DND-41 (cell line): ENCODE measurements around the gene GNAI2.

Experiments used
- ATAC-seq: fragments of 200-7000 bp; cut with Tn5 transposase; 3 replicates; pipeline ENCODE4 v1.9.1; 2021; ENCODE audit warnings: low read depth; ENCODE audit not compliant: insufficient read depth
- DNase-seq: peaks from one replicate; pipeline ENCODE4 v3.0.0-alpha.2; 2020
- H2AFZ ChIP-seq: 2 replicates; pipeline ENCODE4 v1.6.0; 2012; ENCODE audit warnings: low read depth, low read length
- H3K27ac ChIP-seq: 2 replicates; pipeline ENCODE4 v1.5.1; 2012; ENCODE audit warnings: low read length, inconsistent platforms
- H3K27me3 ChIP-seq: fragments of 200-600 bp; sonication (generic); 2 replicates; pipeline ENCODE4 v1.6.0; 2012; ENCODE audit warnings: low read length, mild to moderate bottlenecking, inconsistent platforms; ENCODE audit not compliant: insufficient read depth, poor library complexity
- H3K36me3 ChIP-seq: 2 replicates; pipeline ENCODE4 v1.5.1; 2012; ENCODE audit warnings: low read length, inconsistent platforms; ENCODE audit not compliant: insufficient read depth
- H3K4me1 ChIP-seq: 2 replicates; pipeline ENCODE4 v1.5.1; 2012; ENCODE audit warnings: mild to moderate bottlenecking, low read length; ENCODE audit not compliant: insufficient read depth
- H3K4me2 ChIP-seq: 2 replicates; pipeline ENCODE4 v1.6.0; 2012; ENCODE audit warnings: mild to moderate bottlenecking, moderate library complexity, low read length, inconsistent platforms; ENCODE audit not compliant: insufficient read depth
- H3K4me3 ChIP-seq, 2 experiments: fragments of 200-600 bp in 1 of 2; shearing (Covaris generic) in 1 of 2; 2 replicates each; pipeline ENCODE4 v1.5.1; 2012 to 2016; ENCODE audit warnings: inconsistent platforms in 2 of 2, low read length in 2 of 2, mild to moderate bottlenecking in 2 of 2, low read depth in 1 of 2, moderate library complexity in 1 of 2
- H3K79me2 ChIP-seq: 2 replicates; pipeline ENCODE4 v1.6.0; 2012; ENCODE audit warnings: low read length, inconsistent platforms; ENCODE audit not compliant: insufficient read depth
- H3K9ac ChIP-seq: 2 replicates; pipeline ENCODE4 v1.6.0; 2012; ENCODE audit warnings: low read depth, mild to moderate bottlenecking, inconsistent platforms, low read length, moderate library complexity
- H3K9me3 ChIP-seq: 2 replicates; pipeline ENCODE4 v1.5.1; 2012; ENCODE audit warnings: low read length, moderate library complexity, mild to moderate bottlenecking, inconsistent platforms; ENCODE audit not compliant: insufficient read depth, severe bottlenecking
- H4K20me1 ChIP-seq: 2 replicates; pipeline ENCODE4 v1.6.0; 2012; ENCODE audit warnings: low read length; ENCODE audit not compliant: insufficient read depth
- EZH2 ChIP-seq: IDR thresholded peaks from 3 replicates; pipeline ENCODE4 v1.6.1; 2012; ENCODE audit warnings: borderline replicate concordance, low read depth, mild to moderate bottlenecking, moderate library complexity, low read length, inconsistent platforms; ENCODE audit not compliant: severe bottlenecking
- TF ChIP-seq, protein P1 (sequence below): IDR thresholded peaks from 2 replicates; pipeline ENCODE4 v1.5.1; 2012; ENCODE audit warnings: borderline replicate concordance, low read length, moderate library complexity, mild to moderate bottlenecking; ENCODE audit not compliant: poor library complexity, severe bottlenecking; ENCODE audit errors: extremely low read depth

The GNAI2 gene

DNA sequence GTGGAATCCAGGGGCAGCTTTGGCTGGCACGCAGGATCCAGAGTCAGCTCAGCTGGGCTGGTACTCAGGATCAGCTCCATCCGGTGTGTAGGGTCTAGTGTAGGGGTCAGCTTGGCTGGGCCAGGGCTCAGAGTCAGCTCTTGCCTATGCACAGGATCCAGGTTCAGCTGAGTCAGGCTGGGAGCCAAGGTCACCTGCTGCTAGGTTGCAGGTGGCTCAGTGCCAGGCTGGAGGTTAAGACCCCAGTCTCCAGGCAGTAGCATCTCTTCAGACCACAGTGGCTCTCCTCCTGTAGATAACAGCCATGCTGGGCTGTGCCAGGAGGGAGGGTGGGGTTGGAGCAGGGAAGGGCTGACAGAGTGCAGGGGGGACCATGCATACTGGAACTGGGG is 61.4 kb downstream of the GNAI2 start:
- H3K4me1 ChIP-seq: peaks cover 40% of the 10 kb centered on the region
- no peak overlapping the region for H3K4me3 ChIP-seq
- TF ChIP-seq, protein P1, sequence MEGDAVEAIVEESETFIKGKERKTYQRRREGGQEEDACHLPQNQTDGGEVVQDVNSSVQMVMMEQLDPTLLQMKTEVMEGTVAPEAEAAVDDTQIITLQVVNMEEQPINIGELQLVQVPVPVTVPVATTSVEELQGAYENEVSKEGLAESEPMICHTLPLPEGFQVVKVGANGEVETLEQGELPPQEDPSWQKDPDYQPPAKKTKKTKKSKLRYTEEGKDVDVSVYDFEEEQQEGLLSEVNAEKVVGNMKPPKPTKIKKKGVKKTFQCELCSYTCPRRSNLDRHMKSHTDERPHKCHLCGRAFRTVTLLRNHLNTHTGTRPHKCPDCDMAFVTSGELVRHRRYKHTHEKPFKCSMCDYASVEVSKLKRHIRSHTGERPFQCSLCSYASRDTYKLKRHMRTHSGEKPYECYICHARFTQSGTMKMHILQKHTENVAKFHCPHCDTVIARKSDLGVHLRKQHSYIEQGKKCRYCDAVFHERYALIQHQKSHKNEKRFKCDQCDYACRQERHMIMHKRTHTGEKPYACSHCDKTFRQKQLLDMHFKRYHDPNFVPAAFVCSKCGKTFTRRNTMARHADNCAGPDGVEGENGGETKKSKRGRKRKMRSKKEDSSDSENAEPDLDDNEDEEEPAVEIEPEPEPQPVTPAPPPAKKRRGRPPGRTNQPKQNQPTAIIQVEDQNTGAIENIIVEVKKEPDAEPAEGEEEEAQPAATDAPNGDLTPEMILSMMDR: no peak
- no peak for TF ChIP-seq EZH2
- H2AFZ ChIP-seq: no peak overlapping the region
- peaks cover 6% of the 10 kb centered on the region; the same call in 1 of the 2 replicates for H3K36me3 ChIP-seq
- H4K20me1 ChIP-seq: peaks cover 3% of the 10 kb centered on the region; the same call in 1 of the 2 replicates
- H3K27ac ChIP-seq: no peak overlapping the region
- peak overlapping the region; percentile 100; the same call in 1 of the 2 replicates for H3K4me2 ChIP-seq
- no peaks in the 10 kb centered on the region for H3K9me3 ChIP-seq
- H3K79me2 ChIP-seq: peaks cover 7% of the 10 kb centered on the region; the same call in 1 of the 2 replicates
- ATAC-seq (no peak), DNase-seq (no peak)
- no peak overlapping the region for H3K9ac ChIP-seq
- no peaks in the 10 kb centered on the region for H3K27me3 ChIP-seq

DNA sequence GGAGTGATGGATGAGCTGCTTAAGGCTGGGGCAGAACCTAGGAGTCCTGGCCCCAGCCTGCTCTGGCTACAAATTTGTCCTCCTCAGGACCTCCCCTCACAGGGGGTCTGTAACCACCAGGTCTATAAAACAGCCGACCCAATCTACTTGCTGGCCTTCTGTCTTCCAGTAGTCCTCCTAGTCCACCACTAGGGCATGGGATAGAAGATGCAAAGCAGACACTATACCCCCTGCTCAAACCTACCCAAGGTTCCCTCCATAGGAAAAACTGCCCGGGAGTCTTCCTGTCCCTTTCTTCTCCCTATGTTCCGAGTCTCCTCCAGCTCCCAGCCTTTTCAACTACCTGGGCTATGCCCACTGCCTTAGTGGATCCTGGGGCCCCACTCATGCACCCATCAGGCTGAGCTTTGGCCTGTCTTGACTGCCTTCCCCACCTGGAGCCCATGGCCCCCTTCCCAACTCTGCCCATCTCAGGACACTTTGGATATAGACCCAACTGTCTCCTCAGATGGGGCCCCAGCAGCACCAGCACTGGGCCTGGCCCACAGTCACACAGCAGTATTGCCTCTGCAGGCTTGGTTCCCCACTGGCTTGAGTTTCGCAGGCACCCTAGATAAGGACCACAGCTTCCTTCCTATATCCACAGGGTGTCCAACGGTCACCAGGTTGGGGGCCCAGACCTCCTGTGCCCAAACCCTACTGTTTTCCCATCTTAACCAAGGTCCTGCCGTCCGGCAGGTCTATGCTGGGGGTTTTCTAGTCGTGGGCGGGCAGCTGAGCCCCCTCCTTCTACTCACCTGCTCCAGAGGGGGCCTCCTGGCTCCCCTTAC is 62.1 kb downstream of the GNAI2 start:
- peak overlapping the region; percentile 96 for H3K27ac ChIP-seq
- TF ChIP-seq, protein P1: no peak
- TF ChIP-seq EZH2: no peak
- no peaks in the 10 kb centered on the region for H3K27me3 ChIP-seq
- H4K20me1 ChIP-seq: peaks cover 3% of the 10 kb centered on the region; the same call in 1 of the 2 replicates
- DNase-seq (no peak), ATAC-seq (no peak)
- H3K9ac ChIP-seq: peak overlapping the region; percentile 92
- H3K9me3 ChIP-seq: no peaks in the 10 kb centered on the region
- H3K4me1 ChIP-seq: peaks cover 33% of the 10 kb centered on the region
- H3K4me3 ChIP-seq: peak overlapping the region; percentile 92 to 100
- H3K79me2 ChIP-seq: peaks cover 7% of the 10 kb centered on the region; the same call in 1 of the 2 replicates
- H2AFZ ChIP-seq: 0 out of 2 replicates have a peak overlapping the region, but pooled peaks have one; percentile 100
- peaks cover 6% of the 10 kb centered on the region; the same call in 1 of the 2 replicates for H3K36me3 ChIP-seq
- peak overlapping the region; percentile 100 for H3K4me2 ChIP-seq

DNA sequence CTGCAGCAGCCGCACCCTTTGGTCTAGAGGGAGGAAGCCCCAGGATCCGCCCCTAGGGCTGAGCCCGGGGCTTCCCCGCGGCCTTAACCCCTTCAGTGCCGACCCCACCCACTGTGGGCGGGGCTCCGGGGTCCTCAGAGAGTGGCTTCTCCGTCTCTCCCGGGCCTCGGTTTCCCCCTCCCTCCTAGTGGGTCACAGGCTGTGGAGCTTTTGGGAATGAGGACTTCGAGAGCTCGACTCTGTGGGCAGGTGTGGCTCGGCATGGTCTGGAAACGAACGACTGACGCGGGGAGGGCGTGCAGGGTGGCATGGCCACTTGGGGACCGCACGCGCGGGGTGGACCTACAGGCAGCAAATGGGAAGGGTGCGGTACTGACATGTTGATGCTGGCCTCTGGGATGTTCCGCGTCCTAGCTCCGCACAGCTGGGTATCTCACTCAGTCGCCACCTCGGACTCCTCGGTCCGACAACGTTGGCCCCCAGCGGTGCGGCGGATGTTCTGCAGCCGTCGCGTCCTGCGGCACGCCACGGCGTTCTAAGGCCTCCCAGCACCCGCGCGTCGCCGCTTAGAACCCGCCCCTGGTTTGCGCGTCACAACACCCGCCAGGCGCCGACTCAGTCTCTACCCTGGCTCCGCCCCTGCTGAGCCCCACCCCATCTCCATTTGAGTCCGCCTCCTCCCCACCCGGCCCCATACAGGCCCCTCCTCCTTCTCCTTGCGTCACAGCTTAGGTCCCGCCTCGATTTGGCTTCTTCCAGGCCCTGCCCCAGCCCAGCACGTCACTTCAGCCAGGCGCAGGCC is 63.0 kb downstream of the GNAI2 start, which contains the start of the genes HYAL3 and NAA80:
Gene HYAL3, minus strand, starts transcription at position 570 of the 802 bp plus-strand sequence. CDS start 3,803 bp downstream, outside the sequence.
Gene NAA80, minus strand, starts transcription at position 570 of the 802 bp plus-strand sequence. CDS start 1,942 bp downstream, outside the sequence.
- Histone ChIP-seq H3K4me3 (peak within 1 kb of the TSS; percentile 92 to 100), H3K27me3 (no peaks in the 10 kb centered on the region), H3K4me1 (peaks cover 28% of the 10 kb centered on the region), H3K79me2 (peaks cover 7% of the 10 kb centered on the region; the same call in 1 of the 2 replicates), H4K20me1 (peaks cover 3% of the 10 kb centered on the region; the same call in 1 of the 2 replicates), H3K9me3 (no peaks in the 10 kb centered on the region), H3K36me3 (peaks cover 6% of the 10 kb centered on the region; the same call in 1 of the 2 replicates), H3K9ac (peak within 1 kb of the TSS; percentile 92), H3K27ac (peak within 1 kb of the TSS; percentile 96), H3K4me2 (peak within 1 kb of the TSS; percentile 100), H2AFZ (peak within 1 kb of the TSS; percentile 100)
- TF ChIP-seq, protein P1: peak; percentile 63
- TF ChIP-seq EZH2: no peak
- ATAC-seq: peak; percentile 86
- DNase-seq: peak; percentile 99
